Stimulated activated naive CD8-positive, alpha-beta T cell treated with anti-CD3 and anti-CD28 coated beads, Interleukin-15, Interleukin-2, amounts not matched to agents 100 ng/mL and 50 ng/mL, for 24 hours (primary cell): ENCODE results near the gene DBF4.
"Not testable (repeated sequence)": the region's sequence is repeated elsewhere in the genome, so short reads cannot be mapped to it uniquely, and the experiment has no call there.

Source experiments
- H3K27ac Mint-ChIP-seq: one replicate; pipeline ENCODE4 v1.8.0; 2021; ENCODE audit warnings: mild to moderate bottlenecking, mixed read lengths
- H3K27me3 Mint-ChIP-seq: one replicate; pipeline ENCODE4 v1.8.0; 2021; ENCODE audit warnings: mixed read lengths
- H3K36me3 Mint-ChIP-seq: one replicate; pipeline ENCODE4 v1.8.0; 2021; ENCODE audit warnings: low read depth, mixed read lengths
- H3K4me1 Mint-ChIP-seq: one replicate; pipeline ENCODE4 v1.8.0; 2021; ENCODE audit warnings: low read depth, mixed read lengths
- H3K4me3 Mint-ChIP-seq: one replicate; pipeline ENCODE4 v1.8.0; 2021; ENCODE audit warnings: mild to moderate bottlenecking, mixed read lengths
- H3K9me3 Mint-ChIP-seq: one replicate; pipeline ENCODE4 v1.8.0; 2021; ENCODE audit warnings: mixed read lengths

The DBF4 gene

GRCh38 chr7:87918740-87919139 is 42.4 kb downstream of the DBF4 start:
- Mint-ChIP-seq H3K27ac (no peak overlapping the region), H3K36me3 (no peaks in the 10 kb centered on the region), H3K27me3 (peaks cover 3% of the 10 kb centered on the region), H3K9me3 (no peaks in the 10 kb centered on the region), H3K4me1 (no peaks in the 10 kb centered on the region), H3K4me3 (no peak overlapping the region)

- Mint-ChIP-seq H3K27ac (no peak overlapping the region), H3K9me3 (no peaks in the 10 kb centered on the region), H3K4me3 (no peak overlapping the region), H3K27me3 (peaks cover 6% of the 10 kb centered on the region), H3K4me1 (no peaks in the 10 kb centered on the region), H3K36me3 (no peaks in the 10 kb centered on the region)
Measured at GRCh38 chr7:87919875-87920274, 43.6 kb downstream of the DBF4 start.

- H3K27ac Mint-ChIP-seq = no peak overlapping the region
- no peaks in the 10 kb centered on the region for H3K36me3 Mint-ChIP-seq
- H3K9me3 Mint-ChIP-seq = no peaks in the 10 kb centered on the region
- H3K4me3 Mint-ChIP-seq = no peak overlapping the region
- no peaks in the 10 kb centered on the region for H3K4me1 Mint-ChIP-seq
- peaks cover 6% of the 10 kb centered on the region for H3K27me3 Mint-ChIP-seq
Measured at GRCh38 chr7:87920578-87920977, 44.3 kb downstream of the DBF4 start.

- H3K27me3 Mint-ChIP-seq, H3K4me1 Mint-ChIP-seq, H3K27ac Mint-ChIP-seq, H3K9me3 Mint-ChIP-seq, H3K36me3 Mint-ChIP-seq, H3K4me3 Mint-ChIP-seq: not testable (repeated sequence)
Measured at GRCh38 chr7:87922759-87923395, 46.6 kb downstream of the DBF4 start.

GRCh38 chr7:87926581-87927461 is 50.5 kb downstream of the DBF4 start:
- H3K9me3 Mint-ChIP-seq = no peaks in the 10 kb centered on the region
- H3K36me3 Mint-ChIP-seq = no peaks in the 10 kb centered on the region
- H3K4me3 Mint-ChIP-seq = no peak overlapping the region
- H3K27ac Mint-ChIP-seq = no peak overlapping the region
- peaks cover 6% of the 10 kb centered on the region for H3K27me3 Mint-ChIP-seq
- H3K4me1 Mint-ChIP-seq = peaks cover 5% of the 10 kb centered on the region

GRCh38 chr7:87933605-87933952 is 57.3 kb downstream of the DBF4 start:
- H3K4me1 Mint-ChIP-seq = peaks cover 10% of the 10 kb centered on the region
- peak overlapping the region; percentile 85 for H3K4me3 Mint-ChIP-seq
- H3K27me3 Mint-ChIP-seq = peaks cover 4% of the 10 kb centered on the region
- H3K9me3 Mint-ChIP-seq = no peaks in the 10 kb centered on the region
- H3K27ac Mint-ChIP-seq = no peak overlapping the region
- peaks cover 9% of the 10 kb centered on the region for H3K36me3 Mint-ChIP-seq

- Mint-ChIP-seq H3K27me3 (peaks cover 4% of the 10 kb centered on the region), H3K9me3 (no peaks in the 10 kb centered on the region), H3K36me3 (peaks cover 12% of the 10 kb centered on the region), H3K27ac (peak within 1 kb of the TSS; percentile 80), H3K4me3 (peak within 1 kb of the TSS; percentile 85), H3K4me1 (peaks cover 10% of the 10 kb centered on the region)
Measured at GRCh38 chr7:87933953-87934698, 57.8 kb downstream of the DBF4 start, which contains the start of gene ADAM22. Gene ADAM22 (plus strand): TSS chr7:87934251. CDS start chr7:87934466, 215 bp downstream.

GRCh38 chr7:87934699-87935383 is 58.5 kb downstream of the DBF4 start:
- peak overlapping the region; percentile 80 for H3K27ac Mint-ChIP-seq

GRCh38 chr7:87935384-87935706 is 59.1 kb downstream of the DBF4 start:
- peaks cover 10% of the 10 kb centered on the region for H3K4me1 Mint-ChIP-seq
- peaks cover 13% of the 10 kb centered on the region for H3K36me3 Mint-ChIP-seq
- H3K27ac Mint-ChIP-seq = no peak overlapping the region
- H3K9me3 Mint-ChIP-seq = no peaks in the 10 kb centered on the region
- peak overlapping the region; percentile 65 for H3K4me3 Mint-ChIP-seq
- peaks cover 4% of the 10 kb centered on the region for H3K27me3 Mint-ChIP-seq

More at GRCh38 chr7:87934699-87935383, 58.5 kb downstream of the DBF4 start:
- Mint-ChIP-seq H3K36me3 (peaks cover 13% of the 10 kb centered on the region), H3K4me1 (peaks cover 10% of the 10 kb centered on the region), H3K4me3 (peak overlapping the region; percentile 85), H3K9me3 (no peaks in the 10 kb centered on the region), H3K27me3 (peaks cover 4% of the 10 kb centered on the region)

- Mint-ChIP-seq H3K9me3 (no peaks in the 10 kb centered on the region), H3K4me1 (peaks cover 3% of the 10 kb centered on the region), H3K27me3 (no peaks in the 10 kb centered on the region), H3K27ac (no peak overlapping the region), H3K4me3 (no peak overlapping the region), H3K36me3 (peaks cover 13% of the 10 kb centered on the region)
Measured at GRCh38 chr7:87941138-87941537, 64.8 kb downstream of the DBF4 start.

GRCh38 chr7:87944547-87944946 is 68.3 kb downstream of the DBF4 start:
- no peaks in the 10 kb centered on the region for H3K27me3 Mint-ChIP-seq
- H3K36me3 Mint-ChIP-seq = no peaks in the 10 kb centered on the region
- peaks cover 3% of the 10 kb centered on the region for H3K4me1 Mint-ChIP-seq
- no peaks in the 10 kb centered on the region for H3K9me3 Mint-ChIP-seq
- H3K4me3 Mint-ChIP-seq = no peak overlapping the region
- no peak overlapping the region for H3K27ac Mint-ChIP-seq

GRCh38 chr7:87945926-87946325 is 69.6 kb downstream of the DBF4 start:
- H3K36me3 Mint-ChIP-seq, H3K9me3 Mint-ChIP-seq, H3K4me3 Mint-ChIP-seq, H3K4me1 Mint-ChIP-seq, H3K27ac Mint-ChIP-seq, H3K27me3 Mint-ChIP-seq: not testable (repeated sequence)

GRCh38 chr7:87948371-87948770 is 72.1 kb downstream of the DBF4 start:
- Mint-ChIP-seq H3K27me3 (no peaks in the 10 kb centered on the region), H3K4me1 (peaks cover 3% of the 10 kb centered on the region), H3K27ac (no peak overlapping the region), H3K4me3 (no peak overlapping the region), H3K9me3 (no peaks in the 10 kb centered on the region), H3K36me3 (no peaks in the 10 kb centered on the region)
